ENCODE results near the gene LENEP.

Gene LENEP

GRCh38 chr1:155009742-155010141, 16.4 kb downstream of the LENEP start:
- H3K4me3 ChIP-seq (ENCODE audit: low read depth, low read length): no peak overlapping the region

- no peak overlapping the region for H3K4me3 ChIP-seq (ENCODE audit: low read depth, low read length)
Observed at GRCh38 chr1:155010211-155010918, 17.0 kb downstream of the LENEP start.

- no peak overlapping the region for H3K4me3 ChIP-seq (ENCODE audit: low read depth, low read length)
Observed at GRCh38 chr1:155011004-155011416, 17.6 kb downstream of the LENEP start.

DNA sequence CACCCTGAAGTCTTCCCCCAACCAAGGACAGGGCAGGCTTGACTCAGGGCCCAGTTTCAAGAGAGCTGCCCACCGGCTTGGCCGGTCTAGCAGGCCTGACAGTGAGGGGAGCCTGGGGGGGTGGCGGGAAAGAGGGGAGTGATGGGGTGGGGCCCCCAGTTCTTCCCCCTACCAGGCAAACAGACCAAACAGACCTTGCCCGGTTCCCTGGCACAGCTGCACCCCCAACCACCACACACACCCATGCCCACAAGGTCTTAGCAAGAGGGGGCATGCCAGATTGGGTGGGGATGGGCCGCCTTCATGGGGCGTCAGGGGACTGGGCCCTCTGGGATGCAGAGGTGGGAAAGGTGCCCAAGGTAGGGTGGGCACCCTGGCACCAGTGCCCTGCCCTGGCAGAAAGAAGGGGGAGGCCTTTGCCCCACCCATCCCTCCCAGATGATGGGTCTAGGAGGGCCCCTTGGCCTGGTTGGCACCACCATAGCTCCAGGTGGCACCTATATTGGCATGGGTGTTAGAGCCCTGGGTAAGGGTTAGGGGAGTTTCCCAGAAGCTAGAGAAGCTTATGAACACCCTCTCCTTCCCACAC, 18.1 kb downstream of the LENEP start:
- H3K4me3 ChIP-seq (ENCODE audit: low read depth, low read length): no peak overlapping the region

DNA sequence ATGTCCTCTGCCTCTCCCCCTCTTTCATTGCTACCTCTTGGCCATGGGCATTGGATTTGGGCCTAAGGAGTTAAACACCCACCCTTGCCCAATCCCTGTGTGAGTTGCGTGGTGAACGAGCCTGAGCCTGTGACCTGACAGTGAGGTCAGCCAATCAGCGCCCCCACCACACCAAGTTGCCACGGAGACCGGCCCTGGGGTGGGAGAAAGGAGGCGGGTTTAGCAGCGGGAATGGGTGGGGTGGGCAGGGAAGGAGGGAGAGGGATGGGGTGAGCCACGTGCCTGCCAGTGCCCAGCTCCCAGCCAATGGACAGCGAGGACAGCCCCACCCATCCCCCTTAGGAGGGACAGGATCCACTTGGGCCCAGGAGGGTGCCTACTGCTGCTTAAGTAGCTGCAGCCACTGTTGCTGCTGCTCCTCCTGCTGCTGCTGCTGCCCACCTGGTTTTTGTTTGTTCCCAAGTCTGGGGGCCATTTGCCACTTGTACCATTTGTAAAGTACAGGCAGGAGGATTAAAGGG, 18.7 kb downstream of the LENEP start:
- no peak overlapping the region for H3K4me3 ChIP-seq (ENCODE audit: low read depth, low read length)

GRCh38 chr1:155012776-155013602, 19.6 kb downstream of the LENEP start:
- no peak overlapping the region for H3K4me3 ChIP-seq (ENCODE audit: low read depth, low read length)

GRCh38 chr1:155013632-155014031, 20.2 kb downstream of the LENEP start:
- H3K4me3 ChIP-seq (ENCODE audit: low read depth, low read length): no peak overlapping the region

- H3K4me3 ChIP-seq (ENCODE audit: low read depth, low read length): no peak overlapping the region
Observed at GRCh38 chr1:155014709-155015508, 21.5 kb downstream of the LENEP start.

- no peak overlapping the region for H3K4me3 ChIP-seq (ENCODE audit: low read depth, low read length)
Observed at GRCh38 chr1:155015527-155016230, 22.3 kb downstream of the LENEP start.

GRCh38 chr1:155016231-155016831, 22.9 kb downstream of the LENEP start:
- H3K4me3 ChIP-seq (ENCODE audit: low read depth, low read length): no peak overlapping the region

DNA sequence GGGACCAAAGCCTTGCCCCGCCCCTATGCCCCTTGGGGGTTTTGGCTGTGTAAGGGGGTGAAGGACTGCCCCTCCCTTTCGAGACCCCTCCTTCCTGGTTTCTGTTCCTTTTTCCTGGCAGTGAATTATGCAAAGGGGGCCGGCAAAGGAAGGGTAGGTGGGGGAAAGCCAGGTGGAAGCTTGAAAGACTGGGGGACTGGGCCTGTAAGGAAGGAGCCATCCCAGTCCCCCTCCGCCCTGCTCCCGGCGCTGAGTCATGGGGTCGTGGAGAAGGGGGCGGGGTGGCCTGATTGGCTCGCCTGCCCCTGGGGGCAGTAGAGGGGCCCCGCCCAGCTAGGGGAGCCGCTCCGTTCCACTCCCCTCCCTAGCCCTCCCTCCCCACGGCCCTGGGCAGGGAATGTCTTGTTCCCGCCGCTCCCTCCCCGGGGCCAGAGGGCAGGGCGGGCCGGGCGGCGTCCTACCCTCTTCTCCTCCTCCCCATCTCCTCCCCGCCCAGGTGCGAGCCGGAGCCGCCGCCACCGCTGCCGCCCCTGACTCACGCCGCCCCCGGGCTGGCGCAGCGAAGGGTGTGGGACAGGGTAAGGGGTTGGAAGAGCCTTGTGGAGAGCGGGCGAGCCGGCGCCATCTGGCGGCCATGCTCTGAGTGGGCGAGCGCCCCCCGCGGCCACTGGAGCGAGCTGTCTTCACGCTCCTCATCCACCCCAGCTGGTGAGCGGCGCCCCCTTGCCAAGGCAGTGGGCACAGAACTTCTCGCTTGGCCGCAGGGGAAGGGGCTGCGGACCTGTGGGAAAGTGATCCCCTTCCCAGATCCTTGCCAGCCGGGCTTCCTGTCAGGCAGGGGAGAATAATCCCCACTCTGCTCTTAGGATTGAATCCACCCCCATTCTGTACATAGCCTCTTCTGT, 23.9 kb downstream of the LENEP start:
- peak overlapping the region; percentile 28 for H3K4me3 ChIP-seq (ENCODE audit: low read depth, low read length)

DNA sequence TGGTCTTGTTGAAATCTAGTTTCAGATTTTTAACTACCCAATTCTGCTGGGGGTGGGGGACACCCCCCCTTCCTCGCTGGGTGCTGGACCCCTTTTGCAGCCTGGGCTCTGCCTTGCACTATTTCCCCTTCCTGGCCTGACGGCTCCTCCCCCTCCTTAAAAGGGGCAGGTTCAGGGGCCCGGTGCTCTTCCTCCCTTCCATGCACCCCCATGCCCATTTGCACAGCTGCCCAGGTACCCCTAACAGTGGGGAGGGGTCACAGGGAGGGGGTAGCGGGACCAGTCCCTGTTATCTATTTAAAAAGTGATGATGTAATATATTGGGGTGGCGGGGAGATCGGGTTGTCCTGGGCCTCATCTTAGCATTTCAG, 24.5 kb downstream of the LENEP start:
- no peak overlapping the region for H3K4me3 ChIP-seq (ENCODE audit: low read depth, low read length)

DNA sequence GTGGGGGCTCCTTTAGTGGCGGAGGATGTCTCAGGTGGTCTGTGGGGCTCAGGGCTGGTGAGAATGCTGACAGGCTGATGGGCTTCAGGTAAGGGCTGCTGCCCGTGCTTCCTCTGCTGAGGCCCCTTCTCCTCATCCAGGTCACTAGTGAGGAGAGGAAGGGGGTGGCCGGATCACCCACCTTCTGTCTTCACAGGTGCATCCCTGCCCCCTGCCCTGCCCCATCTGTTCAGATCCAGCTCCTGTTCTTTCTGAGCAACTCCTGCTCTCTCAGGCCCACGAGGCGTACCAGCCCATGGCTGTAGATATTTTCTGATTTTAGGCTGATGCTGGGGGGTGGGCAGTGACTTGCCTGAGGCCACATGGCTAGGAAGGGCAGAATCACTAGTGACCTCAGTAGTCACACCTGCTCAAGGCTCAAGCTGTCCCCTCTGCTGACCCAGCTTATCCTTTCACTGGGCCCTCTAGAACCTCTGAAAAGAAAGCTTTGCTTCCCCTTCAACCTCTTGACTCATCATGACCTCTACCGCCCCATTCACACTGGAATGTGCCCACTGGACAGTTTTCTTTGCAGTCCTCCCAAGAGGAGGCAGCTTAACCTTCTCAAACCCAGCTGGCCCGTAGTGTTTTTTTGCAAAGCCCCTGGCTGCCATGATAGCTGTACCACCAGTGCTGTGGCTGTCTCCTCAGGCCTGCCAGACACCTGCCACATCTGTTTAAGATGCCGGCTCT, 25.4 kb downstream of the LENEP start:
- H3K4me3 ChIP-seq (ENCODE audit: low read depth, low read length): no peak overlapping the region

- H3K4me3 ChIP-seq (ENCODE audit: low read depth, low read length): no peak overlapping the region
Observed at GRCh38 chr1:155019377-155020245, 26.2 kb downstream of the LENEP start.

DNA sequence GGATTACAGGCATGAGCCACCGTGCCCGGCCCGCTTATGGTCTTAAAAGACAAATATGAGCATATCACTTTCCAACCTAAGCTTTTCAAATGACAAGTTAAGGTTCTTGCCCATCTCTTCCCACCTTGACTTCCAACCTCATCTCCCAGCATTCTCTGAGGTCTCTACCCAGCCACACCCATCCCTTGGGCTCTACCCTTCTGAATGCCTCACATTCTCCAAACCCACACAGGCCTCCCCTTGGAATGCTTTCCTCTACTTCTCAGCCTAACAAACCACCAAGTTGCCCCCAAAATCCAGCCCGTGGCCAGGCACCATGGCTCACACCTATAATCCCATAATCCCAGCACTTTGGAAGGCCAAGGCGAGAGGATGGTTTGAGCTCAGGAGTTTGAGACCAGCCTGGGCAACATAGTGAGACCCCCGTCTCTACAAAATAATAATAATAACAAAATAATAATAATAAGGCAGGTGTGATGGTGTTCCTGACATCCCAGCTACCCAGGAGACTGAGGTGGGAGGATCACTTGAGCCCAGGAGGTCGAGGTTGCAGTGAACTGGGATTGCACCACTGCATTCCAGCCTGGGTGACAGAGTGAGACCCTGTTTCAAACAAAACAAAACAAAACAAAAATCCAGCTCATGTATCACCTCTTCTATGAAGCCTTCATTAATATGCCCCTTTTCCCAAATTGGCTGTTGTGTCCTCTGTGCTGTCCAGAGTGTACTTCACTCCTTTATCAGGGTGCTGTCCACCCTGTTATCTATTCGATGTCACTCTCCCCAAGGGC, 28.9 kb downstream of the LENEP start:
- no peak overlapping the region for H3K4me3 ChIP-seq (ENCODE audit: low read depth, low read length)

- H3K4me3 ChIP-seq (ENCODE audit: low read depth, low read length): no peak overlapping the region
Observed at GRCh38 chr1:155022927-155023236, 29.5 kb downstream of the LENEP start.

- no peak overlapping the region for H3K4me3 ChIP-seq (ENCODE audit: low read depth, low read length)
Observed at GRCh38 chr1:155023627-155024026, 30.2 kb downstream of the LENEP start.

Data from iPS-11a (cell line).